ENCODE measurements around the gene CARF. TPM values are rescaled to one million over a fixed set of nuclear protein-coding genes. Genes with fewer than 3 reads are reported as not detected.
"Not testable (repeated sequence)": the region's sequence is repeated elsewhere in the genome, so short reads cannot be mapped to it uniquely, and the experiment has no call there.

Gene CARF
- total RNA-seq, 1 donor from 2014 or later = 12.2 TPM

DNA sequence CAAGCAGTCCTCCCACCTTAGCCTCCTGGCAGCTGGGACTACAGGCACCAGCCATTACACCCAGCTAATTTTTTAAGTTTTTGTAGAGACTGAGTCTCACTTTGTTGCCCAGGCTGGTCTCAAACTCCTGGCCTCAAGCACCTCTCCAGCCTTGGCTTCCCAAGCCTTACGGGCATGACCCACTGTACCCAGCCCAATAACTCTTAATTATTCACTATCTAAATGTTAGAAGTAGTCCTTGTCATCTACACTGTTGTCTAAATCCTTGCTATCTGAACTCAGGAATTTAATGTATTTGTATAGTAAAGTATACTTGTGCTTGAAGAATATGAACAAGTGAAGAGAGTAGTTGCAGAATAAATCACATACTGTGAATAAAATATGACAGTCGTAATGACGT, 64.7 kb downstream of the CARF start:
- TF ChIP-seq, protein P1, sequence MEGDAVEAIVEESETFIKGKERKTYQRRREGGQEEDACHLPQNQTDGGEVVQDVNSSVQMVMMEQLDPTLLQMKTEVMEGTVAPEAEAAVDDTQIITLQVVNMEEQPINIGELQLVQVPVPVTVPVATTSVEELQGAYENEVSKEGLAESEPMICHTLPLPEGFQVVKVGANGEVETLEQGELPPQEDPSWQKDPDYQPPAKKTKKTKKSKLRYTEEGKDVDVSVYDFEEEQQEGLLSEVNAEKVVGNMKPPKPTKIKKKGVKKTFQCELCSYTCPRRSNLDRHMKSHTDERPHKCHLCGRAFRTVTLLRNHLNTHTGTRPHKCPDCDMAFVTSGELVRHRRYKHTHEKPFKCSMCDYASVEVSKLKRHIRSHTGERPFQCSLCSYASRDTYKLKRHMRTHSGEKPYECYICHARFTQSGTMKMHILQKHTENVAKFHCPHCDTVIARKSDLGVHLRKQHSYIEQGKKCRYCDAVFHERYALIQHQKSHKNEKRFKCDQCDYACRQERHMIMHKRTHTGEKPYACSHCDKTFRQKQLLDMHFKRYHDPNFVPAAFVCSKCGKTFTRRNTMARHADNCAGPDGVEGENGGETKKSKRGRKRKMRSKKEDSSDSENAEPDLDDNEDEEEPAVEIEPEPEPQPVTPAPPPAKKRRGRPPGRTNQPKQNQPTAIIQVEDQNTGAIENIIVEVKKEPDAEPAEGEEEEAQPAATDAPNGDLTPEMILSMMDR (IDR thresholded peaks at IDR 0.05) = no peak
- intact Hi-C loops (cut with DNase I) = no loop called here
- H3K36me3 ChIP-seq = peaks cover 8% of the 10 kb centered on the region
- H3K27me3 ChIP-seq = no peaks in the 10 kb centered on the region
- ATAC-seq = no peak
- H3K27ac ChIP-seq = no peak overlapping the region
- no peaks in the 10 kb centered on the region for H3K4me1 ChIP-seq
- DNase-seq = no peak
- no peaks in the 10 kb centered on the region for H3K9me3 ChIP-seq
- H3K4me3 ChIP-seq = no peak overlapping the region

GRCh38 chr2:202982779-202983491, 70.9 kb downstream of the CARF start:
- intact Hi-C loops (cut with DNase I) = no loop called here
- H3K4me1 ChIP-seq = no peaks in the 10 kb centered on the region
- TF ChIP-seq, protein P1 (IDR thresholded peaks at IDR 0.05) = no peak
- ATAC-seq (no peak), DNase-seq (no peak)
- no peaks in the 10 kb centered on the region for H3K27me3 ChIP-seq
- H3K36me3 ChIP-seq = no peaks in the 10 kb centered on the region
- no peak overlapping the region for H3K4me3 ChIP-seq
- no peaks in the 10 kb centered on the region for H3K9me3 ChIP-seq
- no peak overlapping the region for H3K27ac ChIP-seq

DNA sequence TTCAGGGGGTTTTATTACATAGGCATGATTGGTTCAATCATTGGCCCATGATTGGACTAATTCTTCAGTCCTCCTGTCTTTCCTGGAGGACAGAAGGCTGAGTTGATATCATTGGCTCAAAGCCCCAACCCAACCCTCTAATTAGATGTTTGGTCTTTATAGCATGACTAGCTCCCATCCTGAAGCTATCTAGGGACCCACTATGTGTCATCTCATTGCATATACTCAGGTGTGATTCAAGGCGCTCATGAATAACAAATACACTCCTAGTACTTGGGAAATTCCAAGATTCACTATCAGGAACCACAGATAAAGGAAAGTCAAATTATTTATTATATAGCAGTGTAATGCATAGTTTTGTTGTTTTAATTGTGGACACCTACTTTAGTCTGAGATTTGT, 77.7 kb downstream of the CARF start:
- H3K27me3 ChIP-seq = no peaks in the 10 kb centered on the region
- DNase-seq = no peak
- no peaks in the 10 kb centered on the region for H3K4me1 ChIP-seq
- intact Hi-C loops (cut with DNase I) = no loop called here
- TF ChIP-seq, protein P1 (IDR thresholded peaks at IDR 0.05) = no peak
- no peak overlapping the region for H3K27ac ChIP-seq
- ATAC-seq = no peak
- no peaks in the 10 kb centered on the region for H3K36me3 ChIP-seq
- no peaks in the 10 kb centered on the region for H3K9me3 ChIP-seq
- H3K4me3 ChIP-seq = no peak overlapping the region

GRCh38 chr2:202990501-202990900, 78.4 kb downstream of the CARF start:
- H3K4me3 ChIP-seq = no peak overlapping the region
- H3K4me1 ChIP-seq = no peaks in the 10 kb centered on the region
- intact Hi-C loops (cut with DNase I) = no loop called here
- no peaks in the 10 kb centered on the region for H3K9me3 ChIP-seq
- DNase-seq (no peak), ATAC-seq (no peak)
- no peaks in the 10 kb centered on the region for H3K27me3 ChIP-seq
- TF ChIP-seq, protein P1 (IDR thresholded peaks at IDR 0.05) = no peak
- H3K27ac ChIP-seq = no peak overlapping the region
- H3K36me3 ChIP-seq = no peaks in the 10 kb centered on the region

GRCh38 chr2:202997113-202997512, 85.0 kb downstream of the CARF start:
- ATAC-seq = peak; percentile 68
- H3K36me3 ChIP-seq; DNase-seq; intact Hi-C loops (cut with DNase I); H3K4me3 ChIP-seq; H3K27me3 ChIP-seq; H3K27ac ChIP-seq; H3K9me3 ChIP-seq; H3K4me1 ChIP-seq: not testable (repeated sequence)

DNA sequence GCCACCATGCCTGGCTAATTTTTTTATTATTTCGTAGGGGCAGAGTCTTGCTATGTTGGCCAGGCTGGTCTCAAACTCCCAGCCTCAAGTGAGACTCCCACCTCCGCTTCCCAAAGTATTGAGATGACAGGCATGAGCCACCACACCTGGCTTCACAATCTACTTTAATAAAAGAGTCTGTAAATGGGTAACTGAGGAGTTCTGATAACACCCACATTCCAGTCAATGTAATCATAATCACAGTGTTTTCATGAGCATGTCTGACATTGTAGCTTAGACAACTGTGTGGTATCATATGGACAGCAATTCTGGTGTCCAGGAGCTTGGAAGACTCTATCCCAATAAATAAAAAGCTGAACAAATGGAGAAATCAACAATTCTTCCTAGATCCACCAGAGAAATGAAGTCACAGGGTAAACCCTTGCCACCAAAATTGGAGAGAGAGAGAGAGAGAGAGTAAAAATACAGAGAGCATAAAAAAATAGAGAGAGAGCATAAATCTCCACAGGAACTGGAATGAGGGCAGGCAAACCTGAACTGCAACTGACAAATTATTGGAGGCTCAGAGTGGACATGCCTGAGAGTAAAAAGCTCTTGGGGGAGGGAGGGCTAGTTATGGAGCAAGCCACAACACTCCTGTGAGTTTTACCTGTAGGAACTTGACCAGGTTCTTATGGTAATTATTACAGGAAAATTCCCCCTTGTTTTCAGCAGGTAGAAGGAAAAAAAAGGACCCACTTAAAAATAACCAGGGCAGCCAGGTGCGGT, 90.2 kb downstream of the CARF start:
- H3K36me3 ChIP-seq = no peaks in the 10 kb centered on the region
- peak; percentile 44 for ATAC-seq
- TF ChIP-seq, protein P1 (IDR thresholded peaks at IDR 0.05) = no peak
- intact Hi-C loops (cut with DNase I) = no loop called here
- H3K9me3 ChIP-seq = no peaks in the 10 kb centered on the region
- DNase-seq = no peak
- no peaks in the 10 kb centered on the region for H3K4me1 ChIP-seq
- no peak overlapping the region for H3K4me3 ChIP-seq
- no peak overlapping the region for H3K27ac ChIP-seq
- H3K27me3 ChIP-seq = no peaks in the 10 kb centered on the region
